ENCODE data around the gene PHLDA1.

- no peak for TF ChIP-seq CTCF (IDR thresholded peaks at IDR 0.05)
- TF ChIP-seq POLR2A (IDR thresholded peaks at IDR 0.05): no peak
Measured at GRCh38 chr12:76012644-76013043, 18.9 kb downstream of the PHLDA1 start.
